Measurements from ENCODE around the gene PAOX.

The PAOX gene

GRCh38 chr10:133334503-133335245, 44.4 kb upstream of the PAOX start (continued):
- TF ChIP-seq ZNF664 (tag by site-specific recombination; IDR thresholded peaks at IDR 0.05): no peak

GRCh38 chr10:133335246-133336117, 43.6 kb upstream of the PAOX start:
- H3K4me1 ChIP-seq (ENCODE audit: control insufficient read depth, insufficient read depth, low read length): peaks cover 2% of the 10 kb centered on the region; the same call in 1 of the 2 replicates
- CTCF ChIA-PET: interaction anchor here (1.0 kb wide), 1 partner anchor 41 kb away, joined by 3 read pairs; no protein-coding TSS in a partner anchor
- H3K4me3 ChIP-seq (ENCODE audit: low read depth, low read length): peak overlapping the region; percentile 24
- no peaks in the 10 kb centered on the region for H3K36me3 ChIP-seq (ENCODE audit: control insufficient read depth in 2 of 2, insufficient read depth in 1 of 2, low read length in 2 of 2)
- no peak overlapping the region for H3K27ac ChIP-seq (ENCODE audit: extremely low read depth, low read depth, low read length)
- no peaks in the 10 kb centered on the region for H3K9me3 ChIP-seq (ENCODE audit: control insufficient read depth, insufficient read depth, low read depth, low read length)
- POLR2A ChIA-PET: no interaction called here
- TF ChIP-seq ZNF221 (tag by site-specific recombination; IDR thresholded peaks at IDR 0.05; ENCODE audit: borderline replicate concordance) (no peak), ZNF138 (tag by site-specific recombination; IDR thresholded peaks at IDR 0.05; ENCODE audit: borderline replicate concordance) (no peak), ZNF174 (tag by site-specific recombination; IDR thresholded peaks at IDR 0.05) (no peak), ZNF621 (tag by site-specific recombination; IDR thresholded peaks at IDR 0.05) (no peak), ZNF248 (tag by site-specific recombination; IDR thresholded peaks at IDR 0.05) (no peak), ZBTB26 (tag by site-specific recombination; optimal IDR thresholded peaks at IDR 0.05) (peak; percentile 74), ZSCAN16 (tag by site-specific recombination; IDR thresholded peaks at IDR 0.05) (no peak), ZNF211 (tag by site-specific recombination; IDR thresholded peaks at IDR 0.05; ENCODE audit: low read depth) (no peak), ZNF26 (tag by site-specific recombination; IDR thresholded peaks at IDR 0.05) (no peak), ZNF785 (tag by site-specific recombination; IDR thresholded peaks at IDR 0.05) (no peak), ZNF362 (tag by site-specific recombination; IDR thresholded peaks at IDR 0.05) (no peak), ZNF23 (tag by site-specific recombination; IDR thresholded peaks at IDR 0.05; ENCODE audit: borderline replicate concordance) (no peak), PBX3 (CRISPR knock-in tag; IDR thresholded peaks at IDR 0.05) (no peak), INSM2 (tag by site-specific recombination; IDR thresholded peaks at IDR 0.05) (no peak), PRDM1 (tag by site-specific recombination; IDR thresholded peaks at IDR 0.05) (no peak), ZNF658 (tag by site-specific recombination; IDR thresholded peaks at IDR 0.05) (no peak), ZNF394 (tag by site-specific recombination; IDR thresholded peaks at IDR 0.05; ENCODE audit: borderline replicate concordance) (no peak; the same call in 1 of the 2 replicates), TSHZ1 (tag by site-specific recombination; IDR thresholded peaks at IDR 0.05; ENCODE audit: borderline replicate concordance) (no peak), KLF9 (tag by site-specific recombination; IDR thresholded peaks at IDR 0.05; ENCODE audit: low read depth) (peak; percentile 13; the same call in 1 of the 2 replicates), ZNF777 (tag by site-specific recombination; IDR thresholded peaks at IDR 0.05; ENCODE audit: borderline replicate concordance) (peak; percentile 55; the same call in 1 of the 2 replicates)

All from HEK293 (cell line).